Suprapubic skin (tissue), 4 donors: Measurements from ENCODE around the gene MVD. TPM values are rescaled to one million over a fixed set of nuclear protein-coding genes. Genes with fewer than 3 reads are reported as not detected.

Experiments
- DNase-seq, 2 donors: peaks; one replicate each; pipeline ENCODE4 v3.0.0-alpha.2; 2019; ENCODE audit warnings: low spot score in 2 of 2
- H3K27ac ChIP-seq: fragments of 200-600 bp; sonication (generic); one replicate; pipeline ENCODE4 v1.5.1; 2019
- H3K27me3 ChIP-seq: fragments of 200-600 bp; sonication (generic); one replicate; pipeline ENCODE4 v1.5.1; 2019
- H3K36me3 ChIP-seq: fragments of 200-600 bp; sonication (generic); one replicate; pipeline ENCODE4 v1.5.1; 2019
- H3K4me1 ChIP-seq: fragments of 200-600 bp; sonication (generic); one replicate; pipeline ENCODE4 v1.5.1; 2019
- H3K4me3 ChIP-seq: fragments of 200-600 bp; sonication (generic); one replicate; pipeline ENCODE4 v1.5.1; 2019; ENCODE audit warnings: mild to moderate bottlenecking
- H3K9me3 ChIP-seq: fragments of 200-600 bp; sonication (generic); one replicate; pipeline ENCODE4 v1.5.1; 2019
- CTCF ChIP-seq, 2 donors: fragments of 200-600 bp in 1 of 2; fragments of 450-650 bp in 1 of 2; sonication (generic) in 1 of 2; IDR thresholded peaks; one replicate each; pipeline ENCODE4 v1.5.1; 2016 to 2019; ENCODE audit warnings: antibody characterized with exemption in 2 of 2, mild to moderate bottlenecking in 1 of 2, moderate library complexity in 1 of 2
- EP300 ChIP-seq: sonication (generic); formaldehyde crosslinking; IDR thresholded peaks from one replicate; pipeline ENCODE4 v1.6.1; 2017; ENCODE audit warnings: antibody characterized with exemption
- POLR2A ChIP-seq, 2 donors: fragments of 450-650 bp; IDR thresholded peaks; one replicate each; pipeline ENCODE4 v1.6.1; 2017; ENCODE audit warnings: antibody characterized with exemption in 2 of 2, mild to moderate bottlenecking in 2 of 2, moderate library complexity in 2 of 2
- POLR2AphosphoS5 ChIP-seq, 3 donors: sonication (generic); formaldehyde crosslinking; IDR thresholded peaks; one replicate each; pipeline ENCODE4 v1.6.1; 2017; ENCODE audit warnings: antibody characterized with exemption in 3 of 3
- WGBS: methylation state at CpG from one replicate; pipeline ENCODE4 v1.1.5; 2018; 5-methylcytosine and 5-hydroxymethylcytosine counted together
- total RNA-seq, 4 donors: library from RNA; depleted of rRNA; stranded (reverse); fragments of >200 nt; gene quantifications; one replicate each; pipeline ENCODE4 v1.1.0, GENCODE V29; 2016

MVD gene
- total RNA-seq, 4 donors from 2014 or later: 18.9 to 77.6 (median 44.7) TPM

GRCh38 chr16:88702371-88703210, 39.7 kb upstream of the MVD start:
- no peaks in the 10 kb centered on the region for H3K9me3 ChIP-seq
- WGBS: 81% methylated on average over 29 of the region's 31 CpGs
- H3K27ac ChIP-seq: no peak overlapping the region
- no peak for TF ChIP-seq POLR2AphosphoS5 (IDR thresholded peaks at IDR 0.05)
- no peak for TF ChIP-seq EP300
- no peaks in the 10 kb centered on the region for H3K27me3 ChIP-seq
- no peak for DNase-seq
- H3K4me1 ChIP-seq: peaks cover 60% of the 10 kb centered on the region
- no peak overlapping the region for H3K4me3 ChIP-seq
- peaks cover 34% of the 10 kb centered on the region for H3K36me3 ChIP-seq

GRCh38 chr16:88701581-88702370, 38.9 kb upstream of the MVD start:
- Histone ChIP-seq H3K4me3 (peak overlapping the region; percentile 11), H3K36me3 (peaks cover 42% of the 10 kb centered on the region), H3K27me3 (no peaks in the 10 kb centered on the region), H3K27ac (no peak overlapping the region), H3K4me1 (peaks cover 52% of the 10 kb centered on the region), H3K9me3 (no peaks in the 10 kb centered on the region)
- TF ChIP-seq POLR2A (IDR thresholded peaks at IDR 0.05): no peak
- TF ChIP-seq CTCF (IDR thresholded peaks at IDR 0.05): no peak
- TF ChIP-seq POLR2AphosphoS5 (IDR thresholded peaks at IDR 0.05): no peak
- no peak for TF ChIP-seq EP300
- 64% methylated on average over 14 of the region's 30 CpGs for WGBS
- no peak for DNase-seq

GRCh38 chr16:88700636-88701482, 38.0 kb upstream of the MVD start:
- peak; percentile 93 to 97 for DNase-seq
- H3K4me1 ChIP-seq: peaks cover 49% of the 10 kb centered on the region
- peaks cover 51% of the 10 kb centered on the region for H3K36me3 ChIP-seq
- no peaks in the 10 kb centered on the region for H3K9me3 ChIP-seq
- 66% methylated on average over 17 of the region's 42 CpGs for WGBS
- no peak overlapping the region for H3K27ac ChIP-seq
- peak overlapping the region; percentile 11 for H3K4me3 ChIP-seq
- TF ChIP-seq POLR2AphosphoS5 (IDR thresholded peaks at IDR 0.05): no peak
- TF ChIP-seq EP300: no peak
- no peak for TF ChIP-seq CTCF (IDR thresholded peaks at IDR 0.05)
- TF ChIP-seq POLR2A (IDR thresholded peaks at IDR 0.05): no peak
- H3K27me3 ChIP-seq: no peaks in the 10 kb centered on the region

GRCh38 chr16:88700322-88700635, 37.4 kb upstream of the MVD start:
- 71% methylated on average over 7 of the region's 14 CpGs for WGBS
- Histone ChIP-seq H3K27ac (no peak overlapping the region), H3K9me3 (no peaks in the 10 kb centered on the region), H3K27me3 (no peaks in the 10 kb centered on the region), H3K36me3 (peaks cover 54% of the 10 kb centered on the region), H3K4me3 (no peak overlapping the region), H3K4me1 (peaks cover 44% of the 10 kb centered on the region)
- TF ChIP-seq POLR2A (IDR thresholded peaks at IDR 0.05) (no peak), POLR2AphosphoS5 (IDR thresholded peaks at IDR 0.05) (no peak), EP300 (no peak), CTCF (IDR thresholded peaks at IDR 0.05) (no peak)
- no peak for DNase-seq

DNA sequence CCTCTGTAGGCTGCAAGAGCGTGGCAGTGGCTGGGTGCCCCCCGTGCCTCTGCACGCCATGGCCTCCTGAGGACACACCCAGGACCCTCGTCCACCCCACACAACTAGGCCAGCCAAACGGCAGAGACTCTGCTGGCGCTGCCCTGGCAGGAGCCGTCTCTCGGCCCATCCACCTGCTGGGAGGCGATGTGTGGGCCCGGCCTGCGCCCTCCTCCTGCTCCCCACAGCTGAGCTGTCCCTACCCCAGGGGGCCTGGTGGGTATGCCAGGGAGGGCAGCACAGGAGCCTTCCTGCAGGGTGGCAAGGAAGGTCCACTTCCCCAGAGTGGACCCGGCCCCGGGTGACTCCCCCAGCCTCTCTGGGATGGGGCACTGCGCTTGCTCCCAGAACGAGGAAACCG, 36.3 kb upstream of the MVD start:
- Histone ChIP-seq H3K27ac (no peak overlapping the region), H3K9me3 (no peaks in the 10 kb centered on the region), H3K4me1 (peaks cover 33% of the 10 kb centered on the region), H3K4me3 (no peak overlapping the region), H3K36me3 (peaks cover 54% of the 10 kb centered on the region), H3K27me3 (no peaks in the 10 kb centered on the region)
- no peak for DNase-seq
- WGBS: no CpG with 5 or more reads among the region's 16 CpGs
- TF ChIP-seq CTCF (IDR thresholded peaks at IDR 0.05) (no peak), POLR2A (IDR thresholded peaks at IDR 0.05) (no peak), EP300 (no peak), POLR2AphosphoS5 (IDR thresholded peaks at IDR 0.05) (no peak)
